ENCODE measurements around the gene ADM2.

Gene ADM2

GRCh38 chr22:50439871-50440331, 41.4 kb upstream of the ADM2 start:
- Histone ChIP-seq H3K36me3 (peaks cover 57% of the 10 kb centered on the region), H3K4me3 (ENCODE audit: low read depth, low read length) (no peak overlapping the region), H3K4me1 (no peaks in the 10 kb centered on the region), H3K9me3 (no peaks in the 10 kb centered on the region), H3K27me3 (no peaks in the 10 kb centered on the region)
- TF ChIP-seq, protein P1, sequence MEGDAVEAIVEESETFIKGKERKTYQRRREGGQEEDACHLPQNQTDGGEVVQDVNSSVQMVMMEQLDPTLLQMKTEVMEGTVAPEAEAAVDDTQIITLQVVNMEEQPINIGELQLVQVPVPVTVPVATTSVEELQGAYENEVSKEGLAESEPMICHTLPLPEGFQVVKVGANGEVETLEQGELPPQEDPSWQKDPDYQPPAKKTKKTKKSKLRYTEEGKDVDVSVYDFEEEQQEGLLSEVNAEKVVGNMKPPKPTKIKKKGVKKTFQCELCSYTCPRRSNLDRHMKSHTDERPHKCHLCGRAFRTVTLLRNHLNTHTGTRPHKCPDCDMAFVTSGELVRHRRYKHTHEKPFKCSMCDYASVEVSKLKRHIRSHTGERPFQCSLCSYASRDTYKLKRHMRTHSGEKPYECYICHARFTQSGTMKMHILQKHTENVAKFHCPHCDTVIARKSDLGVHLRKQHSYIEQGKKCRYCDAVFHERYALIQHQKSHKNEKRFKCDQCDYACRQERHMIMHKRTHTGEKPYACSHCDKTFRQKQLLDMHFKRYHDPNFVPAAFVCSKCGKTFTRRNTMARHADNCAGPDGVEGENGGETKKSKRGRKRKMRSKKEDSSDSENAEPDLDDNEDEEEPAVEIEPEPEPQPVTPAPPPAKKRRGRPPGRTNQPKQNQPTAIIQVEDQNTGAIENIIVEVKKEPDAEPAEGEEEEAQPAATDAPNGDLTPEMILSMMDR (IDR thresholded peaks at IDR 0.05; ENCODE audit: low read depth, low read length): no peak
- DNase-seq: peak; percentile 8

DNA sequence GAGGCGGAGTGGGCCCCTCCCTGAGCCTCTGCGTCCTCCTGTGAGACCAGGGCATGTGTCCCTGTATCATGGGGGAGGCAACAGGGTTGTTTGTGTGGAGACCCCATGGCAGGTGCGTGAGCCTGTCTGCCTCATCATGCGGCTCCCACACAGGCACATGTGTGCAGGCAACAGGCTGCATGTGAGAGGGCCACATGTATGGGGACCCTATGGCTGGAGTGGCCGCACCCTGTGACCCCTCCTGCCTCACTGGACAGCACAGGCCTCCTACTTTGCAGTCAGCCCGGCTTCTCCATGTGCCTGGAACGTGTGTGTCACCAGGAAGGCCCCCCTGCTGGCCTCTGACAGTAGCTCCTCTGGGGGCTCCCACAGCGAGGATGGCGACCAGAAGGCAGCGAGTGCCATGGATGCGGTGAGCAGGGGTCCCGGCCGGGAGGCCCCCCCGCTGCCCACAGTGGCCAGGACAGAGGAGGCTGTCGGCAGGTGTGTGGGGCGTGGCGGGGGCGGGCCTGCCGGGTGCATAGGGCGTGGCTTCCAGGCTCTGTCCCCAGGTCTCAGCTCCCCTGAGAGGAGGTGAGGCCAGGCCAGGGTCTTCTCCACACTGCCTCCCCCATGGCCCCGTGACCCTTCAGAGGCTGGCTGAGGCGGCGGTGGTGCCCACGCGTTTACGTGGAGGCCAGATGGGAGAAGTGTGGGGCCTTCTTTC, 40.6 kb upstream of the ADM2 start:
- TF ChIP-seq, protein P1 (IDR thresholded peaks at IDR 0.05; ENCODE audit: low read depth, low read length): no peak
- H3K27me3 ChIP-seq: no peaks in the 10 kb centered on the region
- peaks cover 55% of the 10 kb centered on the region for H3K36me3 ChIP-seq
- no peaks in the 10 kb centered on the region for H3K9me3 ChIP-seq
- peak; percentile 16 for DNase-seq
- no peaks in the 10 kb centered on the region for H3K4me1 ChIP-seq
- H3K4me3 ChIP-seq (ENCODE audit: low read depth, low read length): no peak overlapping the region

GRCh38 chr22:50441428-50441993, 39.8 kb upstream of the ADM2 start:
- no peaks in the 10 kb centered on the region for H3K4me1 ChIP-seq
- H3K36me3 ChIP-seq: peaks cover 56% of the 10 kb centered on the region
- TF ChIP-seq, protein P1 (IDR thresholded peaks at IDR 0.05; ENCODE audit: low read depth, low read length): no peak

GRCh38 chr22:50443197-50443596, 38.1 kb upstream of the ADM2 start:
- Histone ChIP-seq H3K4me3 (ENCODE audit: low read depth, low read length) (no peak overlapping the region), H3K4me1 (no peaks in the 10 kb centered on the region), H3K9me3 (no peaks in the 10 kb centered on the region), H3K36me3 (peaks cover 58% of the 10 kb centered on the region), H3K27me3 (no peaks in the 10 kb centered on the region)
- no peak for DNase-seq
- TF ChIP-seq, protein P1 (IDR thresholded peaks at IDR 0.05; ENCODE audit: low read depth, low read length): no peak

More at GRCh38 chr22:50441428-50441993, 39.8 kb upstream of the ADM2 start:
- DNase-seq: peak; percentile 12
- Histone ChIP-seq H3K27me3 (no peaks in the 10 kb centered on the region), H3K4me3 (ENCODE audit: low read depth, low read length) (no peak overlapping the region), H3K9me3 (no peaks in the 10 kb centered on the region)

DNA sequence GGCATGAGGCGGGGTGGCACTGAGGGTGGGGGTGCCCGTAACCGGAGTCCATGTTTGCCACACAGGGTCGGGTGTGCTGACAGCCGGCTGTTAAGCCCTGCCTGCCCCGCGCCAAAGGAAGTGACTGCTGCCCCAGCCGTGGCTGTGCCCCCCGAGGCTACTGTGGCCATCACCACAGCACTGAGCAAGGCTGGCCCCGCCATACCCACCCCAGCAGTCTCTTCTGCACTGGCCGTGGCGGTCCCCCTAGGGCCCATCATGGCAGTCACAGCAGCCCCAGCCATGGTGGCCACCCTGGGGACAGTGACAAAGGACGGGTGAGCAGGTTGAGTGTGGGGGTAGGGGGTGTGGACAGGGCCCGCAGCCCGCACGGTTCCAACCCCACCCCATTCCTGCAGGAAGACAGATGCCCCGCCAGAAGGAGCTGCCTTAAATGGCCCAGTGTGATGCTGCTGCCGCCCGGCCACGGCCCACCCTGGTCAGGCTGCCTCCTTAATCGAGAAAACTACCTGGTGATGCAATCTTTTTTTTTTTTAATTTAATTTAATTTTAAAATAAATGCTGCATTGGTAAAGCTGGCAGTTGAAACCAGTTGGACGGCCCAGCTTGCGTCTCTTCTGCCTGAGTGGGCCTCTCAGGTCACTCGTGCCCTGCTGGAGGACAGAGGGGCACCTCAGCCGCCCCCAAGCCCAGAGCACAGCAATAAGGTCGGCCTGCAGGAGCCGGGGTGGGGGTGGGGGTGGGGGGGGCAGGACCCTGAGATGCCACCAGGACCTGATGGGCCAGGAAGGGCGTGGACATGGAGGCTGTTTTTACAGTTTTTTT, 37.3 kb upstream of the ADM2 start:
- no peak overlapping the region for H3K4me3 ChIP-seq (ENCODE audit: low read depth, low read length)
- H3K4me1 ChIP-seq: no peaks in the 10 kb centered on the region
- no peak for DNase-seq
- H3K27me3 ChIP-seq: no peaks in the 10 kb centered on the region
- H3K9me3 ChIP-seq: no peaks in the 10 kb centered on the region
- peaks cover 57% of the 10 kb centered on the region for H3K36me3 ChIP-seq
- TF ChIP-seq, protein P1 (IDR thresholded peaks at IDR 0.05; ENCODE audit: low read depth, low read length): no peak

Data from BE2C (cell line).